ENCODE data around the gene MEIS2. TPM values are rescaled to one million over a fixed set of nuclear protein-coding genes. Genes with fewer than 3 reads are reported as not detected.

Gene MEIS2
- total and polyA plus RNA-seq, 2 donors (not counting 3 experiments of a cell fraction or from before 2014, with no cell fraction given) = 22.5 to 26.2 TPM

DNA sequence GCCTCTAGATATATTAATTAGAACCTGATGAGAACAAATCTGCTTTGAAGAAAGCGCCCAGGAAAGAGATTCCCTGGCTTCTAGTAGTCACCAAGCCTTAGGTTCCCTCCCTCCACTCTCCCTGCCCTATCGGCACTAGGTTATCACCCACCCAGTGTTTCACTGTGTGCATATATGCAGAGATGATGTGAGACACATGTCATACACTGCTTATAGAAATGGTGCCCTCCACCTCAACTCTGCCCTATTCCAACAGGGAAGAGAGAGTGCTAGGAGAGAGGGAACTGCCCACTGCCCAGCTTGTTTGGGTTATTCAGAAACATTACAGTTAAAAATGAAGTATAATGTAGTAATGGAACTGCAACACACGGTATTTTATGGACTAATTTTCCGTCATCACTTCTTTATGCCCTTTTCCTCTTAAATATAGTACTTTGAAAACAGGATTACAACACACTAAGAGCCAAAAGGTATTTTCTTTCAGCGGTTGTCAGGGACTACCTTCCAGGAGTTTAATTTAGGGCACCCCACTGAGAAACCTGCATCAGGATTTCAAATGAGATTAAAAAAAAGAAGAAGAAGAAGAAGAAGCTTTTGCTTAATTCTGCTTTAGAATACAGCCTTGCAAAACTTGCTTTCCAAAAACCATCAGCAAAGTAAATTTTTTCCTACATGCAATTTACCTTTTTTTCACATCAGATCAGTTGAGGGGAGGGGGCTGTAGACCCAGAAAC is 55.3 kb downstream of the MEIS2 start:
- FAIRE-seq = no peak
- no peak for DNase-seq (ENCODE audit: low read depth, low spot score)
- CTCF ChIA-PET = no interaction called here
- intact Hi-C loops (cut with micrococcal nuclease) (no loop called here), dilution Hi-C loops (cut with MboI; ENCODE audit: extremely low pct_ligation_motif_present, low sequenced_read_pairs) (no loop called here)
- H3K4me3 ChIP-seq (replicated peaks in 1 of 3; ENCODE audit: insufficient read depth in 1 of 3, low read depth in 1 of 3, low read length in 3 of 3) = no peak overlapping the region
- H3K27ac ChIP-seq (ENCODE audit: insufficient read depth, low read depth, low read length) = no peak overlapping the region
- no peaks in the 10 kb centered on the region for H3K79me2 ChIP-seq (ENCODE audit: control insufficient read depth, insufficient read depth, low read length)
- H3K36me3 ChIP-seq (ENCODE audit: control insufficient read depth in 2 of 2, extremely low read depth in 1 of 2, insufficient read depth in 2 of 2, low read length in 2 of 2) = peaks cover 0 to 4% of the 10 kb centered on the region in 2 experiments
- H3K4me1 ChIP-seq (ENCODE audit: control insufficient read depth, extremely low read depth, insufficient read depth, low read length) = no peaks in the 10 kb centered on the region
- no peaks in the 10 kb centered on the region for H4K20me1 ChIP-seq (replicated peaks; ENCODE audit: control insufficient read depth, extremely low read depth, insufficient read depth, low read length)
- no peaks in the 10 kb centered on the region for H3K27me3 ChIP-seq (ENCODE audit: control insufficient read depth in 2 of 2, insufficient read depth in 2 of 2, low read length in 2 of 2)
- no peak overlapping the region for H3K9ac ChIP-seq (replicated peaks; ENCODE audit: extremely low read depth, insufficient read depth, low read length)
- no peaks in the 10 kb centered on the region for H3K9me1 ChIP-seq (replicated peaks; ENCODE audit: control insufficient read depth, extremely low read depth, insufficient read depth, low read length)
- no peak for TF ChIP-seq EZH2 (IDR thresholded peaks at IDR 0.05; ENCODE audit: borderline replicate concordance, low read depth, low read length, severe bottlenecking)
- no peak for TF ChIP-seq MYC (IDR thresholded peaks at IDR 0.05; ENCODE audit: low read depth, low read length)
- TF ChIP-seq JUN (IDR thresholded peaks at IDR 0.05; ENCODE audit: borderline replicate concordance, insufficient read depth, insufficient read length, low read depth) = no peak
- TF ChIP-seq FOS (IDR thresholded peaks at IDR 0.05; ENCODE audit: borderline replicate concordance, insufficient read depth, low read length) = no peak
- TF ChIP-seq, protein P1, sequence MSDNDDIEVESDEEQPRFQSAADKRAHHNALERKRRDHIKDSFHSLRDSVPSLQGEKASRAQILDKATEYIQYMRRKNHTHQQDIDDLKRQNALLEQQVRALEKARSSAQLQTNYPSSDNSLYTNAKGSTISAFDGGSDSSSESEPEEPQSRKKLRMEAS (IDR thresholded peaks at IDR 0.05; ENCODE audit: insufficient read depth, insufficient read length) = no peak
- no peak for TF ChIP-seq GATA2 (IDR thresholded peaks at IDR 0.05; ENCODE audit: insufficient read depth, insufficient read length, low read depth, low read length)
- no peak for TF ChIP-seq POLR2AphosphoS5 (IDR thresholded peaks at IDR 0.05; ENCODE audit: insufficient read depth, low read depth, low read length)
- TF ChIP-seq, protein P2, sequence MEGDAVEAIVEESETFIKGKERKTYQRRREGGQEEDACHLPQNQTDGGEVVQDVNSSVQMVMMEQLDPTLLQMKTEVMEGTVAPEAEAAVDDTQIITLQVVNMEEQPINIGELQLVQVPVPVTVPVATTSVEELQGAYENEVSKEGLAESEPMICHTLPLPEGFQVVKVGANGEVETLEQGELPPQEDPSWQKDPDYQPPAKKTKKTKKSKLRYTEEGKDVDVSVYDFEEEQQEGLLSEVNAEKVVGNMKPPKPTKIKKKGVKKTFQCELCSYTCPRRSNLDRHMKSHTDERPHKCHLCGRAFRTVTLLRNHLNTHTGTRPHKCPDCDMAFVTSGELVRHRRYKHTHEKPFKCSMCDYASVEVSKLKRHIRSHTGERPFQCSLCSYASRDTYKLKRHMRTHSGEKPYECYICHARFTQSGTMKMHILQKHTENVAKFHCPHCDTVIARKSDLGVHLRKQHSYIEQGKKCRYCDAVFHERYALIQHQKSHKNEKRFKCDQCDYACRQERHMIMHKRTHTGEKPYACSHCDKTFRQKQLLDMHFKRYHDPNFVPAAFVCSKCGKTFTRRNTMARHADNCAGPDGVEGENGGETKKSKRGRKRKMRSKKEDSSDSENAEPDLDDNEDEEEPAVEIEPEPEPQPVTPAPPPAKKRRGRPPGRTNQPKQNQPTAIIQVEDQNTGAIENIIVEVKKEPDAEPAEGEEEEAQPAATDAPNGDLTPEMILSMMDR (IDR thresholded peaks at IDR 0.05; ENCODE audit: extremely low read depth in 1 of 2, insufficient read depth in 1 of 2, low read depth in 1 of 2, low read length in 2 of 2) = no peak
- TF ChIP-seq POLR2A (IDR thresholded peaks at IDR 0.05; ENCODE audit: low read depth, low read length) = no peak
- POLR2A ChIA-PET = no interaction called here
- no peaks in the 10 kb centered on the region for H3K9me3 ChIP-seq (replicated peaks; ENCODE audit: control insufficient read depth, insufficient read depth, low read length)
- no TSS peak for BruUV-seq (replicated peaks)
- no peak overlapping the region for H2AFZ ChIP-seq (ENCODE audit: low read depth, low read length)
- no peak overlapping the region for H3K4me2 ChIP-seq (ENCODE audit: insufficient read depth, low read length)
